Gastroesophageal sphincter (tissue), 4 donors: ENCODE results near the gene ADD1. TPM values are rescaled to one million over a fixed set of nuclear protein-coding genes. Genes with fewer than 3 reads are reported as not detected.
"Not testable (repeated sequence)": the region's sequence is repeated elsewhere in the genome, so short reads cannot be mapped to it uniquely, and the experiment has no call there.

Experiments used
- ATAC-seq: fragments of 150-250 bp; one replicate; pipeline ENCODE4 v1.9.1; 2016; ENCODE audit warnings: mild to moderate bottlenecking, moderate library complexity
- H3K27ac ChIP-seq, 4 donors: fragments of 200-600 bp; sonication (generic) in 3 of 4; 1 replicate in 3 of 4; 2 replicates in 1 of 4; pipeline ENCODE4 v1.5.1; 2016 to 2019
- H3K27me3 ChIP-seq: fragments of 200-600 bp; sonication (generic); one replicate; pipeline ENCODE4 v1.5.1; 2019
- H3K36me3 ChIP-seq, 2 donors: fragments of 200-600 bp; sonication (generic); one replicate each; pipeline ENCODE4 v1.5.1; 2019; ENCODE audit warnings: control low read depth in 1 of 2
- H3K4me1 ChIP-seq, 3 donors: fragments of 200-600 bp; sonication (generic); 1 replicate in 2 of 3; 2 replicates in 1 of 3; pipeline ENCODE4 v1.5.1; 2016 to 2019; ENCODE audit warnings: control low read depth in 2 of 3
- H3K4me3 ChIP-seq, 2 donors: fragments of 200-600 bp; sonication (generic); one replicate each; pipeline ENCODE4 v1.5.1; 2019; ENCODE audit warnings: mild to moderate bottlenecking in 1 of 2, moderate library complexity in 1 of 2
- H3K9me3 ChIP-seq, 3 donors: fragments of 200-600 bp; sonication (generic); one replicate each; pipeline ENCODE4 v1.5.1; 2017 to 2019; ENCODE audit warnings: control low read depth in 2 of 3
- CTCF ChIP-seq, 4 experiments: fragments of 200-600 bp in 2 of 4; fragments of 450-650 bp in 2 of 4; sonication (generic) in 1 of 4; IDR thresholded peaks; one replicate each; pipeline ENCODE4 v1.5.1; 2017 to 2019; ENCODE audit warnings: antibody characterized with exemption in 4 of 4, mild to moderate bottlenecking in 2 of 4, moderate library complexity in 2 of 4
- EP300 ChIP-seq: sonication (generic); formaldehyde crosslinking; IDR thresholded peaks from one replicate; pipeline ENCODE4 v1.6.1; 2017; ENCODE audit warnings: antibody characterized with exemption, mild to moderate bottlenecking
- POLR2A ChIP-seq, 2 donors: fragments of 450-650 bp; IDR thresholded peaks; one replicate each; pipeline ENCODE4 v1.6.1; 2017; ENCODE audit warnings: antibody characterized with exemption in 2 of 2, mild to moderate bottlenecking in 2 of 2, moderate library complexity in 1 of 2
- POLR2AphosphoS5 ChIP-seq: sonication (generic); formaldehyde crosslinking; IDR thresholded peaks from one replicate; pipeline ENCODE4 v1.6.1; 2017; ENCODE audit warnings: antibody characterized with exemption
- WGBS, 2 donors: methylation state at CpG; one replicate each; pipeline ENCODE4 v1.1.5; 2018; ENCODE audit warnings: low coverage in 1 of 2; 5-methylcytosine and 5-hydroxymethylcytosine counted together
- total RNA-seq, 4 donors: library from RNA; depleted of rRNA; stranded (reverse); fragments of >200 nt; gene quantifications; one replicate each; pipeline ENCODE4 v1.1.0, GENCODE V29; 2016

ADD1 gene
- total RNA-seq, 4 donors from 2014 or later = 230 to 384 (median 297) TPM

GRCh38 chr4:2937986-2938385 lies 94.3 kb downstream of the ADD1 start:
- Histone ChIP-seq H3K27ac (no peak overlapping the region), H3K4me1 (peaks cover 0 to 35% (median 14%) of the 10 kb centered on the region in 3 donors), H3K36me3 (peaks cover 0 to 63% of the 10 kb centered on the region in 2 donors), H3K9me3 (no peaks in the 10 kb centered on the region), H3K4me3 (no peak overlapping the region), H3K27me3 (no peaks in the 10 kb centered on the region)
- ATAC-seq = no peak
- TF ChIP-seq EP300 = no peak
- TF ChIP-seq POLR2A (IDR thresholded peaks at IDR 0.05) = no peak
- no peak for TF ChIP-seq POLR2AphosphoS5
- TF ChIP-seq CTCF (IDR thresholded peaks at IDR 0.05) = no peak
- 64 to 81% methylated on average over 8 to 11 of the region's 12 CpGs for whole genome bisulfite sequencing, 2 donors

- 91% methylated on average over 5 to 9 of the region's 10 CpGs for WGBS, 2 donors
- peaks cover 0 to 67% of the 10 kb centered on the region in 2 donors for H3K36me3 ChIP-seq
- H3K4me1 ChIP-seq = peaks cover 0 to 31% (median 10%) of the 10 kb centered on the region in 3 donors
- H3K27ac ChIP-seq, H3K4me3 ChIP-seq, H3K27me3 ChIP-seq, ATAC-seq, H3K9me3 ChIP-seq: not testable (repeated sequence)
These were observed 94.8 kb downstream of the ADD1 start for GRCh38 chr4:2938411-2938810.

GRCh38 chr4:2938906-2939305 lies 95.3 kb downstream of the ADD1 start:
- TF ChIP-seq CTCF (IDR thresholded peaks at IDR 0.05) (no peak), POLR2A (IDR thresholded peaks at IDR 0.05) (no peak), POLR2AphosphoS5 (no peak), EP300 (no peak)
- Histone ChIP-seq H3K27ac (no peak overlapping the region), H3K4me3 (no peak overlapping the region), H3K4me1 (peaks cover 0 to 26% (median 7%) of the 10 kb centered on the region in 3 donors), H3K36me3 (peaks cover 0 to 72% of the 10 kb centered on the region in 2 donors), H3K9me3 (no peaks in the 10 kb centered on the region), H3K27me3 (no peaks in the 10 kb centered on the region)
- no peak for ATAC-seq
- 88% methylated on average over 14 of the region's 14 CpGs; no CpG with 5 or more reads in 1 of the 2 donors for WGBS, 2 donors

- Histone ChIP-seq H3K27ac (no peak overlapping the region), H3K9me3 (no peaks in the 10 kb centered on the region), H3K36me3 (peaks cover 0 to 79% of the 10 kb centered on the region in 2 donors), H3K4me3 (no peak overlapping the region), H3K27me3 (no peaks in the 10 kb centered on the region), H3K4me1 (peaks cover 0 to 24% (median 7%) of the 10 kb centered on the region in 3 donors)
- 57% methylated on average over 3 of the region's 30 CpGs; no CpG with 5 or more reads in 1 of the 2 donors for WGBS, 2 donors
- ATAC-seq = no peak
- no peak for TF ChIP-seq POLR2AphosphoS5
- no peak for TF ChIP-seq EP300
- TF ChIP-seq CTCF (IDR thresholded peaks at IDR 0.05) = no peak
- TF ChIP-seq POLR2A (IDR thresholded peaks at IDR 0.05) = no peak
These were observed 96.0 kb downstream of the ADD1 start for GRCh38 chr4:2939383-2940243.

- H3K4me3 ChIP-seq = no peak overlapping the region
- TF ChIP-seq POLR2AphosphoS5 = no peak
- no peak for TF ChIP-seq POLR2A (IDR thresholded peaks at IDR 0.05)
- no peak for TF ChIP-seq EP300
- TF ChIP-seq CTCF (IDR thresholded peaks at IDR 0.05) = no peak
- no peak overlapping the region for H3K27ac ChIP-seq
- no peak for ATAC-seq
- H3K36me3 ChIP-seq = peaks cover 0 to 88% of the 10 kb centered on the region in 2 donors
- WGBS, 2 donors = 80% methylated on average over 4 of the region's 29 CpGs; no CpG with 5 or more reads in 1 of the 2 donors
- H3K9me3 ChIP-seq = no peaks in the 10 kb centered on the region
- H3K27me3 ChIP-seq = no peaks in the 10 kb centered on the region
- H3K4me1 ChIP-seq = peaks cover 0 to 20% (median 4%) of the 10 kb centered on the region in 3 donors
These were observed 96.9 kb downstream of the ADD1 start for GRCh38 chr4:2940267-2941137.
